ENCODE results near the gene OR1L1. TPM values are rescaled to one million over a fixed set of nuclear protein-coding genes. Genes with fewer than 3 reads are reported as not detected.

OR1L1 gene
- total RNA-seq: not detected
- long read RNA-seq: 0 reads

- intact Hi-C loops (cut with DNase I): no loop called here
- DNase-seq (ENCODE audit: low spot score): no peak
These were observed at the start of gene OR1L1 for GRCh38 chr9:122661416-122661815. OR1L1 (plus strand) TSS chr9:122661716; CDS start chr9:122661716, 0 bp downstream.

DNA sequence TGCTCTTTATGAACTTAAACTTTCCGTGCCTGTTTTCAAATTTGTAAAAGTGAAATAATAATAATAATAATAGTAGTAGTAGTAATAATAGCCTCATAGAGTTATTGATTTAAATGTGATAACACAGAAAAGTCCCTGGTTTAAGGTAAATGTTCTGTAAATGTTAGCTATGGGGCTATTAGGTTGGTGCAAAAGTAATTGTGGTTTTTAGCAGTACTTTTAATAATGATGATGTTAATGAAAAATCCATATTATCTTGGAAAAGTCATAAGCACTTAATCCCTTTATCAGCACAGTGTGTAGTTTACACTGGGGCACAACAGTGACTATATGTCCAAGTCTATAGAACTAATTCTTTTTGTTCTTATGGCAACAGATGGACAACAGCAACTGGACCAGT is 47.2 kb upstream of the OR1L1 start, which contains the start of gene OR1Q1:
OR1Q1 (plus strand) TSS at position 377 of the 400 bp plus-strand sequence; CDS start at position 377, 0 bp downstream.
- intact Hi-C loops (cut with DNase I): no loop called here

GRCh38 chr9:122619996-122620395 is 41.5 kb upstream of the OR1L1 start:
- DNase-seq (ENCODE audit: low spot score): no peak
- intact Hi-C loops (cut with DNase I): no loop called here

More for the DNA sequence above, 47.2 kb upstream of the OR1L1 start, which contains the start of gene OR1Q1:
- DNase-seq (ENCODE audit: low spot score): no peak

- intact Hi-C loops (cut with DNase I): no loop called here
- DNase-seq (ENCODE audit: low spot score): no peak
These were observed 19.3 kb upstream of the OR1L1 start for GRCh38 chr9:122642226-122642625.

DNA sequence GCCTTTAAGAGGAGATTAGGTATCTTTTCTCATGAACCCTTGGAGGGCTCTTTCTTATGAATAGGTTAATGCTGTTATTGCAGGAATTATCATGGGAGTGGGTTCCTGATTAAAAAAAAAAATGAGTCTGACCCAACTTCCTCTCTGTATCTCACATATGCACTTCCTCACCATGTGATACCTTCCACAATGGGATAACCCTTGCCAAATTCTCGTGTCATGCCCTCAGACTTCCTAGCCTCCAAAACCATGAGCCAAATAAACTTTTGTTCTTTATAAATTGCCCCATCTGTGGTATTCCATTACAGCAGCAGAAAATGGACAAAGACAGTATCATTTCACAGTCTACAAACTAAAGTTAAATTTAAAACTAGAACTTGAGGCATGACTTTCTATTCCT is 5.1 kb upstream of the OR1L1 start:
- no peak for DNase-seq (ENCODE audit: low spot score)
- intact Hi-C loops (cut with DNase I): no loop called here

DNA sequence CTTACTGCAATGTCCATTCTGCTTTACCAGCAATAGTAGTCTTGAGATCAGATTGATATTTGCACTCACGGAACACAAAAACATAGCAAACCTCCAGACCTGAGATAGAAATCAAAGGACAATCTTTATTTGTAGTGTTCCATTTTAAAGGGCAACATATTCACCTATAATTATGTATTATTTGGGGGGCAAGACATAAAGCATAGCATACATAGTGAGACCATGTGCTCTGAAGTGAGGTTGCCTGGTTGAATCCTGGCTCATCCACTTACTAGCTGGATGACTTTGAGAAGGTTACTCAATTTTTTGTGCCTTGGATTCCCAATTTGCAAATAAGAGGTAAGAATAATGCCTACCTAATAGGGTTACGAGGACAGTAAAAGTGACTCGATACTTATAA is 4.0 kb upstream of the OR1L1 start, which contains the start of gene OR1B1:
OR1B1 (minus strand) TSS at position 101 of the 400 bp plus-strand sequence.
- DNase-seq (ENCODE audit: low spot score): no peak
- intact Hi-C loops (cut with DNase I): no loop called here

DNA sequence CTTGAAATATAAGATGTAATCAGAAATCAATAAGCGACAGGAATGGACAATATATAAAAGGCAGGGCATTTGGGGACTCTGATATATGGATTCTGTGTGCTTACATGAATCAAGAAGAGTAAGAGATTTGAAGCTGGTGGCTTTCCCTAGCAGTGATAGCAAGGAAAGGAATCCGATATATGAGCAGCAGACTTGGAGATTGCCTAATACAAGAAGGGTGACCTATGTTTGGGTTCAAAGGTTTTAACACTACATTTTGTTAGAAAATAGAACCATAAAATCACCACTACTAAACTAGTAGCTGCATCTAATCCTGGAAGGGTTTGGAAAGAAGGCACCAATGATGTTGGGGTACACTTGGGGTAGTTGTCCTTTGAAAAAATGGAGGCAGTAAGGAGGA is 11.0 kb downstream of the OR1L1 start:
- no peak for DNase-seq (ENCODE audit: low spot score)
- intact Hi-C loops (cut with DNase I): no loop called here

GRCh38 chr9:122684851-122685250 is 23.3 kb downstream of the OR1L1 start:
- intact Hi-C loops (cut with DNase I): no loop called here
- no peak for DNase-seq (ENCODE audit: low spot score)

DNA sequence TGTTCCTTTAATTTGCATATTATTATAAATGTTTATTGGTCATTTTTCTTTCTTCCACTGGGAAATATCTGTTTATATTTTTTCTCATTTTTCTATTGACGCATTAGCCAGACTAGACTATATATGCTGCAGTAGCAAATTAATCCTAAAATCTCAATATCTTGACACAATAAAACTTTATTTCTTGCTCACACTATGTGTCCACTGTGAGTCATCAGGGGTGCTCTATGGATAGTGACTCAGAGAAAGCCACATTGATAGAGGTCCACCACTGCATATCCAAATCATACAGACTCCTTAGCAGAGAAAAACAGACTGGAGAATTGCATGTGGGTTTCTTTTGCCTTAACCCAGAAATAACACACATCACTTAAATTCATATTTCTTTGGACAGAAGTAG is 34.2 kb downstream of the OR1L1 start:
- intact Hi-C loops (cut with DNase I): no loop called here
- no peak for DNase-seq (ENCODE audit: low spot score)

Other genes with a start within 250 kb of the OR1L1 start
- not detected for gene OR1J1, start 183.8 kb upstream of the OR1L1 start, total RNA-seq
- not detected for gene OR1J2, start 150.9 kb upstream of the OR1L1 start, total RNA-seq
- not detected for gene OR1J4, start 142.6 kb upstream of the OR1L1 start, total RNA-seq
- gene OR1N1, start 134.4 kb upstream of the OR1L1 start, total RNA-seq: not detected
- gene OR1N2, start 108.6 kb upstream of the OR1L1 start, total RNA-seq: not detected
- not detected for gene OR1L8, start 78.3 kb upstream of the OR1L1 start, total RNA-seq
- gene OR1Q1, start 47.0 kb upstream of the OR1L1 start, total RNA-seq: not detected
- not detected for gene OR1B1, start 4.1 kb upstream of the OR1L1 start, total RNA-seq
- gene OR1L3, start 13.4 kb downstream of the OR1L1 start, total RNA-seq: not detected
- gene OR1L4, start 62.3 kb downstream of the OR1L1 start, total RNA-seq: not detected
- not detected for gene OR1L6, start 80.6 kb downstream of the OR1L1 start, total RNA-seq
- not detected for gene OR5C1, start 127.2 kb downstream of the OR1L1 start, total RNA-seq
- not detected for gene OR1K1, start 138.4 kb downstream of the OR1L1 start, total RNA-seq
- gene PDCL, start 166.9 kb downstream of the OR1L1 start, total RNA-seq: 9.0 TPM
- gene RC3H2, start 243.6 kb downstream of the OR1L1 start, total RNA-seq: 47.3 TPM